ENCODE results near the gene RBM48. TPM values are rescaled to one million over a fixed set of nuclear protein-coding genes. Genes with fewer than 3 reads are reported as not detected.

The RBM48 gene
- total RNA-seq, 1 experiment from 2014 or later: 14.6 TPM

DNA sequence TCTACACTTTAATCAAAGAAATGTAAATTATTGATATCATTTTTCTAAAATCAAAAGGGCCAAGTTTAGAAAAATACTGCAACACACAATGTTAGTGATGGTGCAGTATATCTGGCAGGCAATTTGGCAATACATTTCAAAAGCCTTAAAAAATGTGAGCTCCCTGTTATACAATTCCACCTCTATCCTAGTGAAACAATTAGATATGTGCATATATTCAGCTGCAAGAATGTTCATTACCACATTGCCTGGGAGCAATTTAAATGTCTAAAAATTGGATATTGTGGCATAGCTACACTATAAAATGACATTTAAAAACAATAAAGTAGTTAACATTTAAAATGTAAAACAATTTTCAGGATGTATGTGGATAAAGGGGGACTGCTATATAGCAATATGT, 40.8 kb upstream of the RBM48 start:
- intact Hi-C loops (cut with micrococcal nuclease): no loop called here
- no peak for DNase-seq (ENCODE audit: low read depth, low spot score)

More for the DNA sequence above, 40.8 kb upstream of the RBM48 start:
- H3K79me2 ChIP-seq (ENCODE audit: insufficient read depth, low read length): no peaks in the 10 kb centered on the region
- no TSS peak for BruUV-seq (replicated peaks)
- CTCF ChIA-PET: no interaction called here
- ATAC-seq: no peak
- no peak overlapping the region for H3K4me2 ChIP-seq (ENCODE audit: low read length)
- H3K27me3 ChIP-seq (ENCODE audit: insufficient read depth, low read length): no peaks in the 10 kb centered on the region
- no peak overlapping the region for H3K9ac ChIP-seq (ENCODE audit: low read length)
- H3K4me1 ChIP-seq (ENCODE audit: control insufficient read depth in 1 of 2, insufficient read depth in 2 of 2, low read length in 2 of 2): no peaks in the 10 kb centered on the region
- POLR2A ChIA-PET: no interaction called here
- H3K4me3 ChIP-seq (replicated peaks in 1 of 2; ENCODE audit: low read depth in 1 of 2, low read length in 2 of 2): no peak overlapping the region
- RAD21 ChIA-PET (ENCODE audit: low non-redundant PET in 1 of 2, low total read pairs in 2 of 2, uncharacterized antibody in 2 of 2, unreplicated experiment in 2 of 2): no interaction called here
- H3K9me3 ChIP-seq (ENCODE audit: control insufficient read depth in 1 of 2, insufficient read depth in 1 of 2, low read depth in 1 of 2, low read length in 2 of 2): no peaks in the 10 kb centered on the region
- no peaks in the 10 kb centered on the region for H3K9me2 ChIP-seq (ENCODE audit: insufficient read depth)
- H3K36me3 ChIP-seq (ENCODE audit: control insufficient read depth in 1 of 2, insufficient read depth in 2 of 2, low read length in 2 of 2): peaks cover 6 to 25% of the 10 kb centered on the region in 2 experiments; a peak in 3 of 4 replicates
- no peak overlapping the region for H2AFZ ChIP-seq (ENCODE audit: low read depth, low read length, poor library complexity, severe bottlenecking)
- no peak overlapping the region for H3K27ac ChIP-seq (ENCODE audit: low read depth, low read length)
- no peaks in the 10 kb centered on the region for H4K20me1 ChIP-seq (ENCODE audit: insufficient read depth)
- TF ChIP-seq YY1 (IDR thresholded peaks at IDR 0.05; ENCODE audit: extremely low read depth, insufficient replicate concordance, low read depth, low read length) (no peak), JUND (IDR thresholded peaks at IDR 0.05) (no peak), CBX3 (IDR thresholded peaks at IDR 0.05; ENCODE audit: low read depth) (no peak), CEBPB (IDR thresholded peaks at IDR 0.05; ENCODE audit: low read depth) (no peak), FOSL1 (IDR thresholded peaks at IDR 0.05; ENCODE audit: low read depth) (no peak), ELF1 (IDR thresholded peaks at IDR 0.05; ENCODE audit: borderline replicate concordance, low read depth) (no peak), RAD21 (IDR thresholded peaks at IDR 0.05; ENCODE audit: low read depth) (no peak), EZH2 (IDR thresholded peaks at IDR 0.05) (no peak), ZFX (IDR thresholded peaks at IDR 0.05) (no peak), SIN3A (IDR thresholded peaks at IDR 0.05; ENCODE audit: low read depth) (no peak), SP1 (IDR thresholded peaks at IDR 0.05; ENCODE audit: low read depth) (no peak), TCF7L2 (IDR thresholded peaks at IDR 0.05; ENCODE audit: borderline replicate concordance, extremely low read depth, insufficient read depth, insufficient read length) (no peak), POLR2AphosphoS5 (IDR thresholded peaks at IDR 0.05; ENCODE audit: low read depth, low read length) (no peak)
- TF ChIP-seq, protein P1, sequence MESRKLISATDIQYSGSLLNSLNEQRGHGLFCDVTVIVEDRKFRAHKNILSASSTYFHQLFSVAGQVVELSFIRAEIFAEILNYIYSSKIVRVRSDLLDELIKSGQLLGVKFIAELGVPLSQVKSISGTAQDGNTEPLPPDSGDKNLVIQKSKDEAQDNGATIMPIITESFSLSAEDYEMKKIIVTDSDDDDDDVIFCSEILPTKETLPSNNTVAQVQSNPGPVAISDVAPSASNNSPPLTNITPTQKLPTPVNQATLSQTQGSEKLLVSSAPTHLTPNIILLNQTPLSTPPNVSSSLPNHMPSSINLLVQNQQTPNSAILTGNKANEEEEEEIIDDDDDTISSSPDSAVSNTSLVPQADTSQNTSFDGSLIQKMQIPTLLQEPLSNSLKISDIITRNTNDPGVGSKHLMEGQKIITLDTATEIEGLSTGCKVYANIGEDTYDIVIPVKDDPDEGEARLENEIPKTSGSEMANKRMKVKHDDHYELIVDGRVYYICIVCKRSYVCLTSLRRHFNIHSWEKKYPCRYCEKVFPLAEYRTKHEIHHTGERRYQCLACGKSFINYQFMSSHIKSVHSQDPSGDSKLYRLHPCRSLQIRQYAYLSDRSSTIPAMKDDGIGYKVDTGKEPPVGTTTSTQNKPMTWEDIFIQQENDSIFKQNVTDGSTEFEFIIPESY (IDR thresholded peaks at IDR 0.05; ENCODE audit: extremely low read depth, insufficient replicate concordance, low read length): no peak
- TF ChIP-seq, protein P2, sequence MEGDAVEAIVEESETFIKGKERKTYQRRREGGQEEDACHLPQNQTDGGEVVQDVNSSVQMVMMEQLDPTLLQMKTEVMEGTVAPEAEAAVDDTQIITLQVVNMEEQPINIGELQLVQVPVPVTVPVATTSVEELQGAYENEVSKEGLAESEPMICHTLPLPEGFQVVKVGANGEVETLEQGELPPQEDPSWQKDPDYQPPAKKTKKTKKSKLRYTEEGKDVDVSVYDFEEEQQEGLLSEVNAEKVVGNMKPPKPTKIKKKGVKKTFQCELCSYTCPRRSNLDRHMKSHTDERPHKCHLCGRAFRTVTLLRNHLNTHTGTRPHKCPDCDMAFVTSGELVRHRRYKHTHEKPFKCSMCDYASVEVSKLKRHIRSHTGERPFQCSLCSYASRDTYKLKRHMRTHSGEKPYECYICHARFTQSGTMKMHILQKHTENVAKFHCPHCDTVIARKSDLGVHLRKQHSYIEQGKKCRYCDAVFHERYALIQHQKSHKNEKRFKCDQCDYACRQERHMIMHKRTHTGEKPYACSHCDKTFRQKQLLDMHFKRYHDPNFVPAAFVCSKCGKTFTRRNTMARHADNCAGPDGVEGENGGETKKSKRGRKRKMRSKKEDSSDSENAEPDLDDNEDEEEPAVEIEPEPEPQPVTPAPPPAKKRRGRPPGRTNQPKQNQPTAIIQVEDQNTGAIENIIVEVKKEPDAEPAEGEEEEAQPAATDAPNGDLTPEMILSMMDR (IDR thresholded peaks at IDR 0.05 in 2 of 3, conservative IDR thresholded peaks at IDR 0.05 in 1 of 3; ENCODE audit: borderline replicate concordance in 1 of 3, insufficient read depth in 1 of 3, low read depth in 2 of 3, low read length in 2 of 3): no peak
- TF ChIP-seq, protein P3, sequence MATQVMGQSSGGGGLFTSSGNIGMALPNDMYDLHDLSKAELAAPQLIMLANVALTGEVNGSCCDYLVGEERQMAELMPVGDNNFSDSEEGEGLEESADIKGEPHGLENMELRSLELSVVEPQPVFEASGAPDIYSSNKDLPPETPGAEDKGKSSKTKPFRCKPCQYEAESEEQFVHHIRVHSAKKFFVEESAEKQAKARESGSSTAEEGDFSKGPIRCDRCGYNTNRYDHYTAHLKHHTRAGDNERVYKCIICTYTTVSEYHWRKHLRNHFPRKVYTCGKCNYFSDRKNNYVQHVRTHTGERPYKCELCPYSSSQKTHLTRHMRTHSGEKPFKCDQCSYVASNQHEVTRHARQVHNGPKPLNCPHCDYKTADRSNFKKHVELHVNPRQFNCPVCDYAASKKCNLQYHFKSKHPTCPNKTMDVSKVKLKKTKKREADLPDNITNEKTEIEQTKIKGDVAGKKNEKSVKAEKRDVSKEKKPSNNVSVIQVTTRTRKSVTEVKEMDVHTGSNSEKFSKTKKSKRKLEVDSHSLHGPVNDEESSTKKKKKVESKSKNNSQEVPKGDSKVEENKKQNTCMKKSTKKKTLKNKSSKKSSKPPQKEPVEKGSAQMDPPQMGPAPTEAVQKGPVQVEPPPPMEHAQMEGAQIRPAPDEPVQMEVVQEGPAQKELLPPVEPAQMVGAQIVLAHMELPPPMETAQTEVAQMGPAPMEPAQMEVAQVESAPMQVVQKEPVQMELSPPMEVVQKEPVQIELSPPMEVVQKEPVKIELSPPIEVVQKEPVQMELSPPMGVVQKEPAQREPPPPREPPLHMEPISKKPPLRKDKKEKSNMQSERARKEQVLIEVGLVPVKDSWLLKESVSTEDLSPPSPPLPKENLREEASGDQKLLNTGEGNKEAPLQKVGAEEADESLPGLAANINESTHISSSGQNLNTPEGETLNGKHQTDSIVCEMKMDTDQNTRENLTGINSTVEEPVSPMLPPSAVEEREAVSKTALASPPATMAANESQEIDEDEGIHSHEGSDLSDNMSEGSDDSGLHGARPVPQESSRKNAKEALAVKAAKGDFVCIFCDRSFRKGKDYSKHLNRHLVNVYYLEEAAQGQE (IDR thresholded peaks at IDR 0.05; ENCODE audit: low read depth): no peak

Measured in HCT116 (cell line).